Measurements from ENCODE around the gene MAP3K21. TPM values are rescaled to one million over a fixed set of nuclear protein-coding genes. Genes with fewer than 3 reads are reported as not detected.

MAP3K21 gene
- polyA plus RNA-seq, 1 donor (not counting 4 experiments of a cell fraction or from before 2014, with no cell fraction given) = 6.4 TPM

GRCh38 chr1:233406994-233407631, 79.6 kb downstream of the MAP3K21 start:
- H3K4me3 ChIP-seq (ENCODE audit: control insufficient read depth in 2 of 3, extremely low read depth in 1 of 3, insufficient read depth in 2 of 3, low read depth in 1 of 3, low read length in 3 of 3) = no peak overlapping the region
- DNase-seq (ENCODE audit: low read depth, low spot score) = no peak
- no peaks in the 10 kb centered on the region for H3K9me1 ChIP-seq (ENCODE audit: control insufficient read depth, extremely low read depth, insufficient read depth, low read length)
- H3K4me1 ChIP-seq (ENCODE audit: control insufficient read depth, extremely low read depth, insufficient read depth, low read length) = no peaks in the 10 kb centered on the region
- no peak for FAIRE-seq
- dilution Hi-C loops (cut with MboI; ENCODE audit: extremely low pct_ligation_motif_present, low sequenced_read_pairs) = no loop called here
- H3K4me2 ChIP-seq (ENCODE audit: control insufficient read depth, extremely low read depth, insufficient read depth, low read depth, low read length) = no peak overlapping the region
- H3K9me3 ChIP-seq (ENCODE audit: control insufficient read depth, low read depth, low read length) = no peaks in the 10 kb centered on the region
- H3K27ac ChIP-seq (ENCODE audit: control insufficient read depth, insufficient read depth, low read length) = no peak overlapping the region
- H2AFZ ChIP-seq (ENCODE audit: control insufficient read depth, low read length) = no peak overlapping the region
- TF ChIP-seq EZH2 (IDR thresholded peaks at IDR 0.05; ENCODE audit: low read length) (no peak), CTCF (optimal IDR thresholded peaks at IDR 0.05 in 1 of 3, IDR thresholded peaks at IDR 0.05 in 1 of 3, conservative IDR thresholded peaks at IDR 0.05 in 1 of 3; ENCODE audit: extremely low read depth in 1 of 3, insufficient read depth in 2 of 3, low read length in 3 of 3) (no peak)
- H3K27me3 ChIP-seq (ENCODE audit: control insufficient read depth, extremely low read depth, insufficient read depth, low read length) = no peaks in the 10 kb centered on the region
- H3K79me2 ChIP-seq (ENCODE audit: control insufficient read depth, insufficient read depth, low read length) = no peaks in the 10 kb centered on the region
- H3K36me3 ChIP-seq (ENCODE audit: control insufficient read depth in 2 of 2, extremely low read depth in 1 of 2, insufficient read depth in 2 of 2, low read length in 2 of 2) = no peaks in the 10 kb centered on the region
- H3K9ac ChIP-seq (ENCODE audit: control insufficient read depth, extremely low read depth, insufficient read depth, low read length) = no peak overlapping the region
- H4K20me1 ChIP-seq (ENCODE audit: control insufficient read depth, extremely low read depth, insufficient read depth, low read length) = no peaks in the 10 kb centered on the region

GRCh38 chr1:233409540-233409939, 82.0 kb downstream of the MAP3K21 start:
- Histone ChIP-seq H3K9me1 (ENCODE audit: control insufficient read depth, extremely low read depth, insufficient read depth, low read length) (no peaks in the 10 kb centered on the region), H3K4me2 (ENCODE audit: control insufficient read depth, extremely low read depth, insufficient read depth, low read depth, low read length) (no peak overlapping the region), H3K4me3 (ENCODE audit: control insufficient read depth in 2 of 3, extremely low read depth in 1 of 3, insufficient read depth in 2 of 3, low read depth in 1 of 3, low read length in 3 of 3) (no peak overlapping the region), H3K79me2 (ENCODE audit: control insufficient read depth, insufficient read depth, low read length) (no peaks in the 10 kb centered on the region), H3K36me3 (ENCODE audit: control insufficient read depth in 2 of 2, extremely low read depth in 1 of 2, insufficient read depth in 2 of 2, low read length in 2 of 2) (no peaks in the 10 kb centered on the region), H3K4me1 (ENCODE audit: control insufficient read depth, extremely low read depth, insufficient read depth, low read length) (no peaks in the 10 kb centered on the region), H3K27ac (ENCODE audit: control insufficient read depth, insufficient read depth, low read length) (no peak overlapping the region), H2AFZ (ENCODE audit: control insufficient read depth, low read length) (no peak overlapping the region), H4K20me1 (ENCODE audit: control insufficient read depth, extremely low read depth, insufficient read depth, low read length) (no peaks in the 10 kb centered on the region), H3K27me3 (ENCODE audit: control insufficient read depth, extremely low read depth, insufficient read depth, low read length) (no peaks in the 10 kb centered on the region), H3K9me3 (ENCODE audit: control insufficient read depth, low read depth, low read length) (no peaks in the 10 kb centered on the region), H3K9ac (ENCODE audit: control insufficient read depth, extremely low read depth, insufficient read depth, low read length) (no peak overlapping the region)
- dilution Hi-C loops (cut with MboI; ENCODE audit: extremely low pct_ligation_motif_present, low sequenced_read_pairs) = no loop called here
- FAIRE-seq = no peak
- no peak for DNase-seq (ENCODE audit: low read depth, low spot score)
- no peak for TF ChIP-seq CTCF (optimal IDR thresholded peaks at IDR 0.05 in 1 of 3, IDR thresholded peaks at IDR 0.05 in 1 of 3, conservative IDR thresholded peaks at IDR 0.05 in 1 of 3; ENCODE audit: extremely low read depth in 1 of 3, insufficient read depth in 2 of 3, low read length in 3 of 3)
- TF ChIP-seq EZH2 (IDR thresholded peaks at IDR 0.05; ENCODE audit: low read length) = no peak

Measured in keratinocyte (primary cell).